ENCODE measurements around the gene GRK5. TPM values are rescaled to one million over a fixed set of nuclear protein-coding genes. Genes with fewer than 3 reads are reported as not detected.

The GRK5 gene
- polyA plus RNA-seq, 1 experiment, result 20.8 TPM

- ChIA-PET POLR2A (no interaction called here), CTCF (interaction anchor here (1.0 kb wide), 1 partner anchor 277 kb away, joined by 3 read pairs; the partner anchor contains the start of gene GRK5)
- H3K27me3 ChIP-seq (ENCODE audit: control insufficient read depth, insufficient read depth, low read length), result peaks cover 9% of the 10 kb centered on the region
- no peak for DNase-seq (ENCODE audit: low read depth)
- H3K36me3 ChIP-seq (ENCODE audit: control insufficient read depth, insufficient read depth, low read length), result no peaks in the 10 kb centered on the region
- TF ChIP-seq, protein P1, sequence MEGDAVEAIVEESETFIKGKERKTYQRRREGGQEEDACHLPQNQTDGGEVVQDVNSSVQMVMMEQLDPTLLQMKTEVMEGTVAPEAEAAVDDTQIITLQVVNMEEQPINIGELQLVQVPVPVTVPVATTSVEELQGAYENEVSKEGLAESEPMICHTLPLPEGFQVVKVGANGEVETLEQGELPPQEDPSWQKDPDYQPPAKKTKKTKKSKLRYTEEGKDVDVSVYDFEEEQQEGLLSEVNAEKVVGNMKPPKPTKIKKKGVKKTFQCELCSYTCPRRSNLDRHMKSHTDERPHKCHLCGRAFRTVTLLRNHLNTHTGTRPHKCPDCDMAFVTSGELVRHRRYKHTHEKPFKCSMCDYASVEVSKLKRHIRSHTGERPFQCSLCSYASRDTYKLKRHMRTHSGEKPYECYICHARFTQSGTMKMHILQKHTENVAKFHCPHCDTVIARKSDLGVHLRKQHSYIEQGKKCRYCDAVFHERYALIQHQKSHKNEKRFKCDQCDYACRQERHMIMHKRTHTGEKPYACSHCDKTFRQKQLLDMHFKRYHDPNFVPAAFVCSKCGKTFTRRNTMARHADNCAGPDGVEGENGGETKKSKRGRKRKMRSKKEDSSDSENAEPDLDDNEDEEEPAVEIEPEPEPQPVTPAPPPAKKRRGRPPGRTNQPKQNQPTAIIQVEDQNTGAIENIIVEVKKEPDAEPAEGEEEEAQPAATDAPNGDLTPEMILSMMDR (IDR thresholded peaks at IDR 0.05; ENCODE audit: insufficient read depth, low read depth, low read length), result no peak
- H3K4me3 ChIP-seq (ENCODE audit: low read depth, low read length), result no peak overlapping the region
Observed at GRCh38 chr10:119483839-119484238, 276.5 kb downstream of the GRK5 start.

- H3K27me3 ChIP-seq (ENCODE audit: control insufficient read depth, insufficient read depth, low read length), result no peaks in the 10 kb centered on the region
- no peak for DNase-seq (ENCODE audit: low read depth)
- TF ChIP-seq, protein P1 (IDR thresholded peaks at IDR 0.05; ENCODE audit: insufficient read depth, low read depth, low read length), result no peak
- CTCF ChIA-PET, result interaction anchor here (0.7 to 4.9 kb wide), 12 partner anchors 8 to 290 kb away, joined by 3 to 50 read pairs (median 4); partner anchors contain the start of gene GRK5
- H3K4me3 ChIP-seq (ENCODE audit: low read depth, low read length), result no peak overlapping the region
- POLR2A ChIA-PET, result no interaction called here
- no peaks in the 10 kb centered on the region for H3K36me3 ChIP-seq (ENCODE audit: control insufficient read depth, insufficient read depth, low read length)
Observed at GRCh38 chr10:119488675-119489074, 281.3 kb downstream of the GRK5 start.

DNA sequence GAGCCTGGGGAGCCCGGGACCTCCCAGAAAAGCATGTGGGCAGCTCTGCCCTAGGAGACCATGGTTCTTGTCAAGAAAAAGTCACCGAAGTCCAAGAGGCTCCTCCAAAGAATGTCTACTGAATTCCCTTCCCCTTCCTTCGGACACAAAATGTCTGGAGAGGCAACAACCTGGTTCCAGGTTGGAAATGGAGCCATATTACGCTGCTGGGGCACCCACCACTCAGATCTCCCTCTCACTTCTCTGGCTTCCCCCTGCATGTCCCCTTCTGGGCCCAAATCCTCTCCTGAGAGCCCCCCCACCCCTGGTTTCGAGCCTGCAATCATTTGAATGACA, 282.6 kb downstream of the GRK5 start:
- no peak overlapping the region for H3K4me3 ChIP-seq (ENCODE audit: low read depth, low read length)
- TF ChIP-seq, protein P1 (IDR thresholded peaks at IDR 0.05; ENCODE audit: insufficient read depth, low read depth, low read length), result no peak
- no peaks in the 10 kb centered on the region for H3K36me3 ChIP-seq (ENCODE audit: control insufficient read depth, insufficient read depth, low read length)
- ChIA-PET POLR2A (no interaction called here), CTCF (interaction anchor here (0.7 to 4.9 kb wide), 25 partner anchors 9 to 322 kb away, joined by 3 to 50 read pairs (median 4); partner anchors contain the start of gene GRK5)
- no peaks in the 10 kb centered on the region for H3K27me3 ChIP-seq (ENCODE audit: control insufficient read depth, insufficient read depth, low read length)
- no peak for DNase-seq (ENCODE audit: low read depth)

DNA sequence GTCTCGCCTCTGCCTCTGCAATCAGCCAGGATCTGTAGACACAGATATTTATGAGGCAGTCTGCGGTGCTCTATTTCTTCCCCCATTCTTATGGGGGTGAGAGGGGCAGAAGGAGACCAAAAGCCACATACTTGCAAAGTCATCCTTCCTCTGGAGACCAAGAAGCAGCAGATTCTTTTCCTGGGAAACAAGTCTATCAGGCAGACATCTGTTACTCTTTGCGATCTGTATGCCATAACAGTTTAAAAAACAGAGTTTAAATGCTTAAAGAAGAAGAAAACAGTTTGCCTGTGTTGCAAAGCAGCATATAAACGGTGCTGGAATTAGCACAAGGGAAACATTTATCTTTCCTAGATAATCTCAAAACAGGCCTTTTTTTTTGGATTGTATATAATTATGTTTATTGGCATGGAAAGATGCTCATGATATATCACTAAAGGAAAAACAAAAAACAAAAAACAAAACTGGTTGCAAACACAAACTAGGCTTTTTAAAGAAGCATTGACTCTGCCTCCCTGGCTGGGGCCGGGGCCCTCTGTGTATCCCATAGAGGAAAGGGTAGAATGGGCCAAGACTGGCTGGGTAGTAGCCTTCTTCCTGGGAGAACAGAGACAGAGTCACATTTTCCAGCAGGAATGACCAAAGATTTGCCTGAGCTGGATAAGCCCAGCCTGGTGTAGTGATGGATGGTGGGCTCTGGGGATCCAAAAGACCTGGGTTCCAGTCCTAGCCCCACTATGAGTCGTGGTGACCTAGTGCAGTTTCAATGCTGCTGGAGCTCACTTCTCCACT, 284.8 kb downstream of the GRK5 start:
- Histone ChIP-seq H3K4me3 (ENCODE audit: low read depth, low read length) (no peak overlapping the region), H3K27me3 (ENCODE audit: control insufficient read depth, insufficient read depth, low read length) (no peaks in the 10 kb centered on the region), H3K36me3 (ENCODE audit: control insufficient read depth, insufficient read depth, low read length) (no peaks in the 10 kb centered on the region)
- ChIA-PET POLR2A (no interaction called here), CTCF (interaction anchor here (2.6 kb wide), 1 partner anchor 293 kb away, joined by 12 read pairs; no protein-coding TSS in a partner anchor)
- DNase-seq (ENCODE audit: low read depth), result no peak
- TF ChIP-seq, protein P1 (IDR thresholded peaks at IDR 0.05; ENCODE audit: insufficient read depth, low read depth, low read length), result no peak

GRCh38 chr10:119493155-119493554, 285.8 kb downstream of the GRK5 start:
- CTCF ChIA-PET, result interaction anchor here (2.6 kb wide), 1 partner anchor 294 kb away, joined by 12 read pairs; no protein-coding TSS in a partner anchor

More at GRCh38 chr10:119493155-119493554, 285.8 kb downstream of the GRK5 start:
- no peaks in the 10 kb centered on the region for H3K36me3 ChIP-seq (ENCODE audit: control insufficient read depth, insufficient read depth, low read length)
- H3K27me3 ChIP-seq (ENCODE audit: control insufficient read depth, insufficient read depth, low read length), result no peaks in the 10 kb centered on the region
- TF ChIP-seq, protein P1 (IDR thresholded peaks at IDR 0.05; ENCODE audit: insufficient read depth, low read depth, low read length), result no peak
- no peak overlapping the region for H3K4me3 ChIP-seq (ENCODE audit: low read depth, low read length)
- POLR2A ChIA-PET, result no interaction called here
- DNase-seq (ENCODE audit: low read depth), result no peak

Measured in BJ (cell line).